Adrenal gland (tissue), 12 donors: ENCODE data around the gene CEP95. TPM values are rescaled to one million over a fixed set of nuclear protein-coding genes. Genes with fewer than 3 reads are reported as not detected.
"Not testable (repeated sequence)": the region's sequence is repeated elsewhere in the genome, so short reads cannot be mapped to it uniquely, and the experiment has no call there.

ENCODE experiments used
- DNase-seq, 7 donors: peaks; one replicate each; pipeline ENCODE4 v3.0.0-alpha.2; 2019 to 2020
- H3K27ac ChIP-seq, 5 donors: fragments of 200-600 bp; sonication (generic) in 4 of 5; 1 replicate in 3 of 5; 2 replicates in 2 of 5; pipeline versions ENCODE4 v1.5.1 to v1.8.0; 2016 to 2020; ENCODE audit warnings: mild to moderate bottlenecking in 1 of 5
- H3K27me3 ChIP-seq: fragments of 200-600 bp; 2 replicates; pipeline ENCODE4 v1.8.0; 2021
- H3K36me3 ChIP-seq, 2 donors: fragments of 200-600 bp; replicated peaks in 1 of 2; 1 replicate in 1 of 2; 2 replicates in 1 of 2; pipeline versions ENCODE4 v1.5.1 to v1.8.0; 2018 to 2022
- H3K4me1 ChIP-seq, 2 donors: fragments of 200-600 bp; replicated peaks in 1 of 2; 1 replicate in 1 of 2; 2 replicates in 1 of 2; pipeline versions ENCODE4 v1.5.1 to v1.8.0; 2018 to 2021
- H3K4me3 ChIP-seq, 4 donors: fragments of 200-600 bp; sonication (generic) in 3 of 4; one replicate each; pipeline ENCODE4 v1.5.1; 2016 to 2018
- H3K9me3 ChIP-seq, 3 donors: fragments of 200-600 bp; sonication (generic) in 1 of 3; replicated peaks in 1 of 3; 1 replicate in 2 of 3; 2 replicates in 1 of 3; pipeline versions ENCODE4 v1.5.1 to v1.8.0; 2016 to 2021
- CTCF ChIP-seq, 6 experiments: fragments of 450-650 bp in 4 of 6; fragments of 200-600 bp in 2 of 6; sonication (generic) in 1 of 6; IDR thresholded peaks; 1 replicate in 5 of 6; 2 replicates in 1 of 6; pipeline versions ENCODE4 v1.5.1 to v1.8.0; 2016 to 2021; ENCODE audit warnings: antibody characterized with exemption in 6 of 6, mild to moderate bottlenecking in 2 of 6, moderate library complexity in 1 of 6
- POLR2A ChIP-seq, 2 donors: fragments of 450-650 bp; IDR thresholded peaks; one replicate each; pipeline ENCODE4 v1.6.1; 2017; ENCODE audit warnings: antibody characterized with exemption in 2 of 2, mild to moderate bottlenecking in 2 of 2, moderate library complexity in 1 of 2
- WGBS, 4 donors: extraction: QIAGEN DNeasy Blood & Tissue Kit in 2 of 4; methylation state at CpG; one replicate each; pipeline versions ENCODE4 v1.1.5 to v1.1.7; 2013 to 2017; 5-methylcytosine and 5-hydroxymethylcytosine counted together
- intact Hi-C, 2 donors: fragments of 100-400 bp; cut with DNase I; formaldehyde crosslinking; loops; one replicate each; pipeline versions ENCODE4 v1.14.1 to v1.15.0; 2022 to 2023
- polyA plus RNA-seq, 3 donors: library from polyadenylated mRNA; stranded (reverse); fragments of 200-250 nt in 2 of 3; fragments of 350-450 nt in 1 of 3; fragmentation: Illumina TruSeq in 1 of 3; extraction: RNeasy Lipid Tissue Mini Kit (QIAGEN cat#74804) in 1 of 3; gene quantifications; one replicate each; pipeline ENCODE4 v1.2.3, GENCODE V29; 2013 to 2014
- total RNA-seq, 9 donors: library from RNA; depleted of rRNA in 4 of 9; stranded (reverse); fragments of >200 nt in 4 of 9; fragments of 120-200 nt in 1 of 9; fragmentation: NEBNext Ultra II Directional in 1 of 9; extraction: Animal tissue kit (Norgen Biotek cat#: 25700) in 1 of 9; gene quantifications; one replicate each; pipeline versions ENCODE4 v1.1.0 to v1.2.4, GENCODE V29; 2013 to 2023
- donor health status: healthy with polysubstance abuse.
- donor health status: Bipolar disorder and iron deficiency.
- donor health status: DM: yes; HTN: yes; CAD: no.
- donor health status: DM: no; HTN: no; CAD: no.
- donor health status: DM: no; HTN: no; CAD: no.
- donor health status: DM: yes; HTN: yes; CAD: no.

CEP95 gene
- total and polyA plus RNA-seq, 12 donors, result 7.7 to 114 (median 22.0) TPM

GRCh38 chr17:64575431-64575830 lies 68.7 kb downstream of the CEP95 start:
- WGBS, 4 donors, result 72 to 90% (median 80%) methylated on average over 3 of the region's 3 CpGs
- peaks cover 0 to 28% of the 10 kb centered on the region in 2 donors for H3K36me3 ChIP-seq
- H3K9me3 ChIP-seq, result no peaks in the 10 kb centered on the region
- no peak for DNase-seq
- H3K27me3 ChIP-seq, result no peaks in the 10 kb centered on the region
- peaks cover 0 to 21% of the 10 kb centered on the region in 2 donors for H3K4me1 ChIP-seq
- no peak overlapping the region for H3K4me3 ChIP-seq
- TF ChIP-seq CTCF (IDR thresholded peaks at IDR 0.05) (no peak), POLR2A (IDR thresholded peaks at IDR 0.05) (no peak)
- H3K27ac ChIP-seq, result no peak overlapping the region
- intact Hi-C loops, result no loop called here

GRCh38 chr17:64577025-64577424 lies 70.2 kb downstream of the CEP95 start:
- H3K27me3 ChIP-seq, intact Hi-C loops, DNase-seq, H3K27ac ChIP-seq, H3K4me3 ChIP-seq, H3K9me3 ChIP-seq: not testable (repeated sequence)
- peaks cover 0 to 21% of the 10 kb centered on the region in 2 donors for H3K36me3 ChIP-seq
- peaks cover 0 to 28% of the 10 kb centered on the region in 2 donors for H3K4me1 ChIP-seq
- WGBS, 4 donors, result 96 to 98% (median 96%) methylated on average over 4 of the region's 4 CpGs

- no peak for DNase-seq
- Histone ChIP-seq H3K4me3 (no peak overlapping the region), H3K27me3 (no peaks in the 10 kb centered on the region), H3K4me1 (peaks cover 0 to 31% of the 10 kb centered on the region in 2 donors), H3K36me3 (peaks cover 0 to 32% of the 10 kb centered on the region in 2 donors), H3K9me3 (no peaks in the 10 kb centered on the region), H3K27ac (no peak overlapping the region)
- WGBS, 4 donors, result 74 to 83% (median 77%) methylated on average over 1 of the region's 1 CpG
- TF ChIP-seq CTCF (IDR thresholded peaks at IDR 0.05) (no peak), POLR2A (IDR thresholded peaks at IDR 0.05) (no peak)
- intact Hi-C loops, result no loop called here
Measured at GRCh38 chr17:64579917-64580316, 73.1 kb downstream of the CEP95 start.

- H3K9me3 ChIP-seq, result no peaks in the 10 kb centered on the region
- intact Hi-C loops, result no loop called here
- 66 to 70% (median 67%) methylated on average over 7 of the region's 7 CpGs for WGBS, 4 donors
- TF ChIP-seq CTCF (IDR thresholded peaks at IDR 0.05), result no peak
- TF ChIP-seq POLR2A (IDR thresholded peaks at IDR 0.05), result no peak
- H3K4me1 ChIP-seq, result peaks cover 0 to 31% of the 10 kb centered on the region in 2 donors
- no peak overlapping the region for H3K27ac ChIP-seq
- DNase-seq, result no peak
- no peak overlapping the region for H3K4me3 ChIP-seq
- H3K36me3 ChIP-seq, result peaks cover 0 to 32% of the 10 kb centered on the region in 2 donors
- no peaks in the 10 kb centered on the region for H3K27me3 ChIP-seq
Measured at GRCh38 chr17:64580384-64581315, 73.9 kb downstream of the CEP95 start.
